Endothelial cell of umbilical vein (primary cell): Measurements from ENCODE around the gene IFNA5. TPM values are rescaled to one million over a fixed set of nuclear protein-coding genes. Genes with fewer than 3 reads are reported as not detected.

ENCODE experiments used
- BruUV-seq: library from RNA; stranded (reverse); fragments of 400-500 nt; replicated peaks from 2 replicates; lab custom pipeline; 2021; lab: Mats Ljungman, UMichigan
- CTCF ChIA-PET: fragments of 300-600, 350-600 bp; sonication (Branson Sonifier 250); formaldehyde crosslinking; loops from one replicate; lab custom pipeline; 2021; ENCODE audit warnings: antibody characterized with exemption, inconsistent platforms; lab: Charles Lee
- POLR2A ChIA-PET: fragments of 300-600, 350-600 bp; sonication (Branson Sonifier 250); formaldehyde crosslinking; loops from one replicate; lab custom pipeline; 2021; ENCODE audit warnings: antibody characterized with exemption, inconsistent platforms; lab: Charles Lee
- DNase-seq: peaks from one replicate; pipeline ENCODE4 v3.0.0-alpha.2; 2011; ENCODE audit warnings: low read depth, low spot score
- FAIRE-seq: peaks from 2 replicates; lab custom pipeline; 2011; peaks lifted over from hg19 to GRCh38; lab: Jason Lieb, UNC
- H2AFZ ChIP-seq: 2 replicates; pipeline ENCODE4 v1.6.0; 2012; ENCODE audit warnings: low read depth, low read length, control low read depth, inconsistent platforms
- H3K27ac ChIP-seq: 2 replicates; pipeline ENCODE4 v1.5.1; 2011; ENCODE audit warnings: low read depth, mild to moderate bottlenecking, control low read depth, low read length, moderate library complexity; ENCODE audit not compliant: insufficient read depth
- H3K27me3 ChIP-seq, 2 experiments: 2 replicates each; pipeline versions ENCODE4 v1.6.0 to v1.6.1; 2011; ENCODE audit warnings: low read length in 2 of 2, mixed read lengths in 1 of 2; ENCODE audit not compliant: control insufficient read depth in 2 of 2, insufficient read depth in 2 of 2
- H3K36me3 ChIP-seq, 2 experiments: 2 replicates in 1 of 2; 3 replicates in 1 of 2; pipeline ENCODE4 v1.5.1; 2011; ENCODE audit warnings: low read length in 2 of 2, mild to moderate bottlenecking in 1 of 2, moderate library complexity in 1 of 2; ENCODE audit not compliant: control insufficient read depth in 2 of 2, insufficient read depth in 2 of 2; ENCODE audit errors: extremely low read depth in 1 of 2
- H3K4me1 ChIP-seq: 3 replicates; pipeline ENCODE4 v1.5.1; 2011; ENCODE audit warnings: mild to moderate bottlenecking, low read length; ENCODE audit not compliant: control insufficient read depth, insufficient read depth; ENCODE audit errors: extremely low read depth
- H3K4me2 ChIP-seq: 2 replicates; pipeline ENCODE4 v1.6.1; 2011; ENCODE audit warnings: low read length, control low read depth, mixed read lengths; ENCODE audit not compliant: insufficient read depth
- H3K4me3 ChIP-seq, 3 experiments: fragments of 200-600 bp in 1 of 3; sonication (generic), shearing (Covaris generic) in 1 of 3; replicated peaks in 1 of 3; 2 replicates each; pipeline ENCODE4 v1.5.1; 2011 to 2016; ENCODE audit warnings: control low read depth in 3 of 3, low read length in 3 of 3, mild to moderate bottlenecking in 2 of 3, inconsistent platforms in 1 of 3, low read depth in 1 of 3, moderate library complexity in 1 of 3; ENCODE audit not compliant: insufficient read depth in 1 of 3
- H3K79me2 ChIP-seq: 2 replicates; pipeline ENCODE4 v1.6.0; 2012; ENCODE audit warnings: low read length, inconsistent platforms; ENCODE audit not compliant: control insufficient read depth, insufficient read depth
- H3K9ac ChIP-seq: replicated peaks from 2 replicates; pipeline ENCODE3; 2011; ENCODE audit warnings: low read length, control low read depth; ENCODE audit not compliant: insufficient read depth; ENCODE audit errors: extremely low read depth
- H3K9me1 ChIP-seq: replicated peaks from 3 replicates; pipeline ENCODE4 v1.6.0; 2011; ENCODE audit warnings: mild to moderate bottlenecking, low read length; ENCODE audit not compliant: control insufficient read depth, insufficient read depth; ENCODE audit errors: extremely low read depth
- H3K9me3 ChIP-seq: replicated peaks from 2 replicates; pipeline ENCODE4 v1.5.1; 2012; ENCODE audit warnings: low read length, inconsistent platforms; ENCODE audit not compliant: control insufficient read depth, insufficient read depth
- H4K20me1 ChIP-seq: replicated peaks from 2 replicates; pipeline ENCODE3; 2011; ENCODE audit warnings: mild to moderate bottlenecking, low read length; ENCODE audit not compliant: control insufficient read depth, insufficient read depth; ENCODE audit errors: extremely low read depth
- EZH2 ChIP-seq: IDR thresholded peaks from 2 replicates; pipeline ENCODE4 v1.6.1; 2012; ENCODE audit warnings: borderline replicate concordance, low read depth, mild to moderate bottlenecking, moderate library complexity, low read length, inconsistent platforms; ENCODE audit not compliant: severe bottlenecking
- FOS ChIP-seq: IDR thresholded peaks from 2 replicates; pipeline ENCODE4 v1.6.1; 2011; ENCODE audit warnings: mild to moderate bottlenecking, low read length, moderate library complexity, borderline replicate concordance; ENCODE audit not compliant: insufficient read depth
- GATA2 ChIP-seq: IDR thresholded peaks from 2 replicates; pipeline ENCODE4 v1.7.0; 2011; ENCODE audit warnings: low read depth, mild to moderate bottlenecking, moderate library complexity, mixed read lengths, low read length; ENCODE audit not compliant: insufficient read length, insufficient read depth
- JUN ChIP-seq: IDR thresholded peaks from 2 replicates; pipeline ENCODE4 v1.6.1; 2011; ENCODE audit warnings: borderline replicate concordance, low read depth; ENCODE audit not compliant: insufficient read length, insufficient read depth
- MYC ChIP-seq: IDR thresholded peaks from one replicate; pipeline ENCODE4 v1.6.1; 2011; ENCODE audit warnings: mild to moderate bottlenecking, low read depth, low read length
- POLR2A ChIP-seq: IDR thresholded peaks from 2 replicates; pipeline ENCODE4 v1.6.1; 2012; ENCODE audit warnings: low read depth, mild to moderate bottlenecking, control low read depth, low read length
- POLR2AphosphoS5 ChIP-seq: IDR thresholded peaks from 2 replicates; pipeline ENCODE4 v1.6.1; 2012; ENCODE audit warnings: low read depth, mild to moderate bottlenecking, control low read depth, low read length, moderate library complexity; ENCODE audit not compliant: insufficient read depth
- dilution Hi-C: fragments of 300-500 bp; cut with MboI; formaldehyde crosslinking; loops from one replicate; pipeline ENCODE4 v1.15.0; 2019; ENCODE audit warnings: low sequenced_read_pairs; ENCODE audit not compliant: extremely low pct_ligation_motif_present
- intact Hi-C: fragments of 100-400 bp; cut with micrococcal nuclease; formaldehyde crosslinking; loops from one replicate; pipeline ENCODE4 v1.10.0; 2022
- polyA plus RNA-seq, 4 experiments: library from polyadenylated mRNA; depleted of rRNA in 3 of 4; stranded (reverse) in 3 of 4; unstranded in 1 of 4; fragments of >200 nt; gene quantifications; 2 replicates each; pipeline versions ENCODE4 v1.2.1 to v1.2.3, GENCODE V29; 2011 to 2012; ENCODE audit warnings: missing spikeins in 1 of 4
- total RNA-seq: library from RNA; stranded (reverse); gene quantifications from 2 replicates; pipeline ENCODE4 v1.2.3, GENCODE V29; 2021
- TF ChIP-seq, protein P1 (sequence below), 2 donors: IDR thresholded peaks; 1 replicate in 1 of 2; 2 replicates in 1 of 2; pipeline ENCODE4 v1.5.1; 2011; ENCODE audit warnings: low read length in 2 of 2, mild to moderate bottlenecking in 2 of 2, moderate library complexity in 2 of 2, control low read depth in 1 of 2, inconsistent platforms in 1 of 2, low read depth in 1 of 2; ENCODE audit not compliant: insufficient read depth in 1 of 2; ENCODE audit errors: extremely low read depth in 1 of 2
- TF ChIP-seq, protein P2 (sequence below): IDR thresholded peaks from 2 replicates; pipeline ENCODE4 v1.6.1; 2011; ENCODE audit not compliant: insufficient read depth, insufficient read length

IFNA5 gene
- total and polyA plus RNA-seq, 2 donors (not counting 3 experiments of a cell fraction or from before 2014, with no cell fraction given): not detected

GRCh38 chr9:21334701-21335632, 29.9 kb upstream of the IFNA5 start, which contains the start of gene KLHL9:
KLHL9 (minus strand) TSS chr9:21335404; CDS start chr9:21334859, 545 bp downstream.
- Histone ChIP-seq H3K9me1 (no peaks in the 10 kb centered on the region), H3K9ac (peak within 1 kb of the TSS; percentile 99), H3K9me3 (no peaks in the 10 kb centered on the region), H4K20me1 (peaks cover 10% of the 10 kb centered on the region), H3K4me1 (peaks cover 35% of the 10 kb centered on the region), H3K27me3 (peaks cover 8 to 12% of the 10 kb centered on the region in 2 experiments), H3K4me2 (peak within 1 kb of the TSS; percentile 99), H3K4me3 (peak within 1 kb of the TSS; percentile 60 to 96 (median 95)), H2AFZ (peak within 1 kb of the TSS; percentile 96), H3K27ac (peak within 1 kb of the TSS; percentile 94), H3K36me3 (no peaks in the 10 kb centered on the region), H3K79me2 (peaks cover 52% of the 10 kb centered on the region)
- DNase-seq (peak; percentile 91), FAIRE-seq (peak; percentile 74)
- CTCF ChIA-PET: interaction anchor here (0.9 to 3.2 kb wide), 11 partner anchors 9 to 131 kb away, joined by 3 to 23 read pairs (median 5); no protein-coding TSS in a partner anchor
- intact Hi-C loops: loop anchor here (2.0 to 10.0 kb wide), 4 partner anchors 16 to 1110 kb away; partner anchors contain the start of genes DMRTA1 and MTAP
- BruUV-seq: TSS peak; percentile 47
- dilution Hi-C loops: no loop called here
- TF ChIP-seq, protein P1, sequence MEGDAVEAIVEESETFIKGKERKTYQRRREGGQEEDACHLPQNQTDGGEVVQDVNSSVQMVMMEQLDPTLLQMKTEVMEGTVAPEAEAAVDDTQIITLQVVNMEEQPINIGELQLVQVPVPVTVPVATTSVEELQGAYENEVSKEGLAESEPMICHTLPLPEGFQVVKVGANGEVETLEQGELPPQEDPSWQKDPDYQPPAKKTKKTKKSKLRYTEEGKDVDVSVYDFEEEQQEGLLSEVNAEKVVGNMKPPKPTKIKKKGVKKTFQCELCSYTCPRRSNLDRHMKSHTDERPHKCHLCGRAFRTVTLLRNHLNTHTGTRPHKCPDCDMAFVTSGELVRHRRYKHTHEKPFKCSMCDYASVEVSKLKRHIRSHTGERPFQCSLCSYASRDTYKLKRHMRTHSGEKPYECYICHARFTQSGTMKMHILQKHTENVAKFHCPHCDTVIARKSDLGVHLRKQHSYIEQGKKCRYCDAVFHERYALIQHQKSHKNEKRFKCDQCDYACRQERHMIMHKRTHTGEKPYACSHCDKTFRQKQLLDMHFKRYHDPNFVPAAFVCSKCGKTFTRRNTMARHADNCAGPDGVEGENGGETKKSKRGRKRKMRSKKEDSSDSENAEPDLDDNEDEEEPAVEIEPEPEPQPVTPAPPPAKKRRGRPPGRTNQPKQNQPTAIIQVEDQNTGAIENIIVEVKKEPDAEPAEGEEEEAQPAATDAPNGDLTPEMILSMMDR (IDR thresholded peaks at IDR 0.05; ENCODE audit: extremely low read depth in 1 of 2, insufficient read depth in 1 of 2, low read depth in 1 of 2, low read length in 2 of 2): no peak
- TF ChIP-seq, protein P2, sequence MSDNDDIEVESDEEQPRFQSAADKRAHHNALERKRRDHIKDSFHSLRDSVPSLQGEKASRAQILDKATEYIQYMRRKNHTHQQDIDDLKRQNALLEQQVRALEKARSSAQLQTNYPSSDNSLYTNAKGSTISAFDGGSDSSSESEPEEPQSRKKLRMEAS: no peak
- no peak for TF ChIP-seq MYC
- TF ChIP-seq POLR2AphosphoS5: peak; percentile 50
- peak; percentile 74 for TF ChIP-seq POLR2A
- TF ChIP-seq EZH2: no peak
- TF ChIP-seq JUN: no peak
- peak; percentile 22 for TF ChIP-seq FOS
- no peak for TF ChIP-seq GATA2
- POLR2A ChIA-PET: interaction anchor here (1.3 kb wide), 1 partner anchor 9 kb away, joined by 7 read pairs; no protein-coding TSS in a partner anchor
